Measurements from ENCODE around the gene ASB3. TPM values are rescaled to one million over a fixed set of nuclear protein-coding genes. Genes with fewer than 3 reads are reported as not detected.

ASB3 gene
- total RNA-seq, 2 donors from 2014 or later, result 13.3 to 24.1 TPM

GRCh38 chr2:53785366-53785765, 1.4 kb downstream of the ASB3 start:
- no peak for TF ChIP-seq CTCF (IDR thresholded peaks at IDR 0.05)
- Histone ChIP-seq H3K4me3 (peak overlapping the region; percentile 91), H3K4me1 (ENCODE audit: control insufficient read depth in 1 of 2, low read depth in 2 of 2) (peaks cover 28 to 54% of the 10 kb centered on the region in 2 donors), H3K27ac (no peak overlapping the region), H3K27me3 (replicated peaks; ENCODE audit: insufficient read depth) (no peaks in the 10 kb centered on the region), H3K36me3 (no peaks in the 10 kb centered on the region), H3K9me3 (no peaks in the 10 kb centered on the region)
- ATAC-seq (ENCODE audit: insufficient number of reproducible peaks, low FRiP score, low read depth) (no peak), DNase-seq (ENCODE audit: low spot score) (no peak)

GRCh38 chr2:53784436-53784835, 2.3 kb downstream of the ASB3 start:
- no peak for ATAC-seq (ENCODE audit: insufficient number of reproducible peaks, low FRiP score, low read depth)
- no peak overlapping the region for H3K4me3 ChIP-seq
- no peak for DNase-seq (ENCODE audit: low spot score)
- H3K27ac ChIP-seq, result no peak overlapping the region
- no peak for TF ChIP-seq CTCF (IDR thresholded peaks at IDR 0.05)
- no peaks in the 10 kb centered on the region for H3K27me3 ChIP-seq (replicated peaks; ENCODE audit: insufficient read depth)
- H3K36me3 ChIP-seq, result no peaks in the 10 kb centered on the region
- peaks cover 25 to 46% of the 10 kb centered on the region in 2 donors for H3K4me1 ChIP-seq (ENCODE audit: control insufficient read depth in 1 of 2, low read depth in 2 of 2)
- no peaks in the 10 kb centered on the region for H3K9me3 ChIP-seq

- no peak overlapping the region for H3K4me3 ChIP-seq
- H3K9me3 ChIP-seq, result no peaks in the 10 kb centered on the region
- no peak overlapping the region for H3K27ac ChIP-seq
- no peak for DNase-seq (ENCODE audit: low spot score)
- no peak for ATAC-seq (ENCODE audit: insufficient number of reproducible peaks, low FRiP score, low read depth)
- peaks cover 11 to 28% of the 10 kb centered on the region in 2 donors for H3K4me1 ChIP-seq (ENCODE audit: control insufficient read depth in 1 of 2, low read depth in 2 of 2)
- no peaks in the 10 kb centered on the region for H3K36me3 ChIP-seq
- TF ChIP-seq CTCF (IDR thresholded peaks at IDR 0.05), result no peak
- no peaks in the 10 kb centered on the region for H3K27me3 ChIP-seq (replicated peaks; ENCODE audit: insufficient read depth)
These were observed 4.1 kb downstream of the ASB3 start for GRCh38 chr2:53782676-53783075.

GRCh38 chr2:53780056-53780455, 6.7 kb downstream of the ASB3 start:
- no peak for TF ChIP-seq CTCF (IDR thresholded peaks at IDR 0.05)
- H3K9me3 ChIP-seq, result no peaks in the 10 kb centered on the region
- peaks cover 1 to 14% of the 10 kb centered on the region in 2 donors for H3K4me1 ChIP-seq (ENCODE audit: control insufficient read depth in 1 of 2, low read depth in 2 of 2)
- ATAC-seq (ENCODE audit: insufficient number of reproducible peaks, low FRiP score, low read depth), result no peak
- H3K36me3 ChIP-seq, result no peaks in the 10 kb centered on the region
- no peak for DNase-seq (ENCODE audit: low spot score)
- no peak overlapping the region for H3K4me3 ChIP-seq
- no peaks in the 10 kb centered on the region for H3K27me3 ChIP-seq (replicated peaks; ENCODE audit: insufficient read depth)
- H3K27ac ChIP-seq, result no peak overlapping the region

- no peaks in the 10 kb centered on the region for H3K27me3 ChIP-seq (replicated peaks; ENCODE audit: insufficient read depth)
- H3K4me1 ChIP-seq (ENCODE audit: control insufficient read depth in 1 of 2, low read depth in 2 of 2), result peaks cover 0 to 3% of the 10 kb centered on the region in 2 donors
- no peaks in the 10 kb centered on the region for H3K36me3 ChIP-seq
- no peaks in the 10 kb centered on the region for H3K9me3 ChIP-seq
- ATAC-seq (ENCODE audit: insufficient number of reproducible peaks, low FRiP score, low read depth) (no peak), DNase-seq (ENCODE audit: low spot score) (no peak)
- TF ChIP-seq CTCF (IDR thresholded peaks at IDR 0.05), result no peak
- H3K4me3 ChIP-seq, result no peak overlapping the region
- H3K27ac ChIP-seq, result no peak overlapping the region
These were observed 8.1 kb downstream of the ASB3 start for GRCh38 chr2:53778536-53779162.
